Mucosa of rectum (tissue), 2 donors: ENCODE data around the gene CEP97.

Experiments used
- H3K27ac ChIP-seq, 2 donors: one replicate each; pipeline ENCODE4 v1.7.0; 2013; ENCODE audit warnings: inconsistent platforms in 2 of 2, low read depth in 2 of 2, low read length in 2 of 2
- H3K27me3 ChIP-seq, 2 donors: one replicate each; pipeline ENCODE4 v1.7.0; 2013; ENCODE audit warnings: low read length in 2 of 2; ENCODE audit not compliant: control insufficient read depth in 2 of 2, insufficient read depth in 2 of 2
- H3K36me3 ChIP-seq, 2 donors: one replicate each; pipeline ENCODE4 v1.7.0; 2013; ENCODE audit warnings: low read length in 2 of 2; ENCODE audit not compliant: control insufficient read depth in 2 of 2, insufficient read depth in 2 of 2
- H3K4me1 ChIP-seq, 2 donors: one replicate each; pipeline ENCODE4 v1.7.0; 2013; ENCODE audit warnings: low read length in 2 of 2, mild to moderate bottlenecking in 1 of 2; ENCODE audit not compliant: control insufficient read depth in 2 of 2, insufficient read depth in 2 of 2
- H3K4me3 ChIP-seq, 2 donors: one replicate each; pipeline ENCODE4 v1.7.0; 2013; ENCODE audit warnings: low read length in 2 of 2
- H3K9ac ChIP-seq, 2 donors: one replicate each; pipeline ENCODE4 v1.7.0; 2013; ENCODE audit warnings: low read length in 2 of 2, low read depth in 1 of 2, mild to moderate bottlenecking in 1 of 2
- H3K9me3 ChIP-seq, 2 donors: one replicate each; pipeline ENCODE4 v1.7.0; 2013; ENCODE audit warnings: low read length in 2 of 2; ENCODE audit not compliant: control insufficient read depth in 2 of 2
- donor health status: healthy.
- donor health status: Normal muscosa, but diverticular disease.

The CEP97 gene

GRCh38 chr3:101801174-101801573, 76.8 kb downstream of the CEP97 start:
- H3K36me3 ChIP-seq = peaks cover 0 to 6% of the 10 kb centered on the region in 2 donors
- H3K4me1 ChIP-seq = peaks cover 3 to 4% of the 10 kb centered on the region in 2 donors
- no peak overlapping the region for H3K27ac ChIP-seq
- H3K27me3 ChIP-seq = no peaks in the 10 kb centered on the region
- H3K9ac ChIP-seq = no peak overlapping the region
- no peaks in the 10 kb centered on the region for H3K9me3 ChIP-seq
- no peak overlapping the region for H3K4me3 ChIP-seq

- Histone ChIP-seq H3K27ac (no peak overlapping the region), H3K9ac (no peak overlapping the region), H3K4me1 (peaks cover 3 to 4% of the 10 kb centered on the region in 2 donors), H3K4me3 (no peak overlapping the region), H3K27me3 (no peaks in the 10 kb centered on the region), H3K36me3 (peaks cover 0 to 3% of the 10 kb centered on the region in 2 donors), H3K9me3 (no peaks in the 10 kb centered on the region)
These were observed 77.8 kb downstream of the CEP97 start for GRCh38 chr3:101802179-101802578.

- H3K9ac ChIP-seq = no peak overlapping the region
- peaks cover 3 to 4% of the 10 kb centered on the region in 2 donors for H3K4me1 ChIP-seq
- H3K27me3 ChIP-seq = no peaks in the 10 kb centered on the region
- no peak overlapping the region for H3K27ac ChIP-seq
- H3K4me3 ChIP-seq = no peak overlapping the region
- no peaks in the 10 kb centered on the region for H3K9me3 ChIP-seq
- H3K36me3 ChIP-seq = peaks cover 0 to 3% of the 10 kb centered on the region in 2 donors
These were observed 78.9 kb downstream of the CEP97 start for GRCh38 chr3:101803173-101803782.

- Histone ChIP-seq H3K27ac (no peak overlapping the region), H3K9ac (no peak overlapping the region), H3K9me3 (no peaks in the 10 kb centered on the region), H3K4me1 (peaks cover 3 to 4% of the 10 kb centered on the region in 2 donors), H3K4me3 (no peak overlapping the region), H3K36me3 (peaks cover 0 to 3% of the 10 kb centered on the region in 2 donors), H3K27me3 (no peaks in the 10 kb centered on the region)
These were observed 79.5 kb downstream of the CEP97 start for GRCh38 chr3:101803939-101804338.

- peaks cover 6 to 7% of the 10 kb centered on the region in 2 donors for H3K4me1 ChIP-seq
- H3K27ac ChIP-seq = no peak overlapping the region
- peaks cover 0 to 3% of the 10 kb centered on the region in 2 donors for H3K36me3 ChIP-seq
- no peak overlapping the region for H3K4me3 ChIP-seq
- no peak overlapping the region for H3K9ac ChIP-seq
- H3K27me3 ChIP-seq = no peaks in the 10 kb centered on the region
- H3K9me3 ChIP-seq = no peaks in the 10 kb centered on the region
These were observed 82.1 kb downstream of the CEP97 start for GRCh38 chr3:101806491-101806890.

GRCh38 chr3:101807888-101808287, 83.5 kb downstream of the CEP97 start:
- Histone ChIP-seq H3K9ac (no peak overlapping the region), H3K27ac (no peak overlapping the region), H3K27me3 (no peaks in the 10 kb centered on the region), H3K4me1 (peaks cover 6 to 7% of the 10 kb centered on the region in 2 donors), H3K9me3 (no peaks in the 10 kb centered on the region), H3K4me3 (no peak overlapping the region), H3K36me3 (peaks cover 0 to 3% of the 10 kb centered on the region in 2 donors)

GRCh38 chr3:101809178-101810021, 85.0 kb downstream of the CEP97 start:
- Histone ChIP-seq H3K36me3 (no peaks in the 10 kb centered on the region), H3K4me3 (no peak overlapping the region), H3K9ac (no peak overlapping the region), H3K27me3 (no peaks in the 10 kb centered on the region), H3K9me3 (no peaks in the 10 kb centered on the region), H3K27ac (no peak overlapping the region), H3K4me1 (peaks cover 3 to 4% of the 10 kb centered on the region in 2 donors)

GRCh38 chr3:101810022-101810418, 85.6 kb downstream of the CEP97 start:
- no peak overlapping the region for H3K27ac ChIP-seq

GRCh38 chr3:101811875-101812274, 87.5 kb downstream of the CEP97 start:
- Histone ChIP-seq H3K27ac (no peak overlapping the region), H3K4me1 (peaks cover 3 to 4% of the 10 kb centered on the region in 2 donors), H3K9ac (no peak overlapping the region), H3K9me3 (no peaks in the 10 kb centered on the region), H3K4me3 (no peak overlapping the region), H3K36me3 (no peaks in the 10 kb centered on the region), H3K27me3 (no peaks in the 10 kb centered on the region)

More at GRCh38 chr3:101810022-101810418, 85.6 kb downstream of the CEP97 start:
- H3K9ac ChIP-seq = no peak overlapping the region
- H3K4me1 ChIP-seq = peaks cover 3 to 4% of the 10 kb centered on the region in 2 donors
- H3K4me3 ChIP-seq = no peak overlapping the region
- H3K27me3 ChIP-seq = no peaks in the 10 kb centered on the region
- H3K9me3 ChIP-seq = no peaks in the 10 kb centered on the region
- H3K36me3 ChIP-seq = no peaks in the 10 kb centered on the region

GRCh38 chr3:101812895-101813294, 88.5 kb downstream of the CEP97 start:
- Histone ChIP-seq H3K27ac (no peak overlapping the region), H3K4me3 (no peak overlapping the region), H3K4me1 (peaks cover 3 to 4% of the 10 kb centered on the region in 2 donors), H3K9ac (no peak overlapping the region), H3K36me3 (peaks cover 0 to 4% of the 10 kb centered on the region in 2 donors), H3K9me3 (no peaks in the 10 kb centered on the region), H3K27me3 (no peaks in the 10 kb centered on the region)
